NCI-H82 treated with DMSO at 0.1 percent for 48 hours (cell line): ENCODE measurements around the gene ARHGEF7.

ENCODE experiments used
- DNase-seq: peaks from one replicate; lab custom pipeline; 2025; ENCODE audit not compliant: unreplicated experiment; lab: John Stamatoyannopoulos, UW

Gene ARHGEF7

DNA sequence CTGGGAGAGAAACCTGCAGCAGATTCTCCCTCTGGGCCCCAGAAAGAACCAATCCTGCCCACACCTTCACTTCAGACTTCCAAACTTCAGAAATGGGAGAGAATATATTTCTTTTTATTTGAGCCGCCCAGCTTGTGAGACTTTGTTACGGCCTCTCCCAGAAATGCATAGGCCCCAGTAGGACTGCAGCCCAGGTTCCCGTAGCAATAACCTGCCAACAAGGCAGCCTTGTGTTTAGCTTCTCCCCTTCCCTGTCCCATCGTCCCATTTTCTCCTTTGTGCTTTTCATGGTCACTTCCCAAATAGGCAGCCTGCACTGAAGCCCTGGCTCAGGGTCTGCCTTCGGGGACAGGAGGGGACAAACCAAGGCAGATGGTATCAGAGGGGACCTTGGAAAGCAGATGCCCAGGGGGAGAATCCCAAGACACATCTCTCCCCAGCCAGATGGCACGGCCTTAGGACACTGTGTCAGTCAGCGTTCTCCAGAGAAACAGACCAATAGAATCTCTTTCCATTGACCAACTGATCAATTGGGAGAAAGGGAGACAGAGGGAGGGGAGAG lies 3.7 kb upstream of the ARHGEF7 start:
- DNase-seq, result no peak

DNA sequence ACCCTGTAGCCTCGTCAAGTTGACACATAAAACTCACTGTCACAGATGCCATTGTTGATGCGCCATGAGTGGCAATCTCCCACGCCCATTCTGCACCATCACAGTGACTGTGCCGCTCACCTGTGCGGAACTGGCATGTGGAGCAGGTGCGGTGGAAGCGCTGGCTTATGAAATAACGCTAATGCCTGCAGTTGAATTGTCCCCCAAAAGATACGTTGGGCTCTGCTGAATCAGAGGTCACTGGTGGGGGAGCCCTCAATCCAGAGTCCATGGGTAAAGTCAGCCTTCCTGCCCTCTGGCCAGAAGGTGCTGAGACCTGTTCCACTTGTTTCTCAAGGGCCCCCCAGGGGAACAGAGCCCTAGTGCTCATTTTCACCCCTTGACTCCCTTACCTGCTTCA lies 2.9 kb upstream of the ARHGEF7 start:
- no peak for DNase-seq

DNA sequence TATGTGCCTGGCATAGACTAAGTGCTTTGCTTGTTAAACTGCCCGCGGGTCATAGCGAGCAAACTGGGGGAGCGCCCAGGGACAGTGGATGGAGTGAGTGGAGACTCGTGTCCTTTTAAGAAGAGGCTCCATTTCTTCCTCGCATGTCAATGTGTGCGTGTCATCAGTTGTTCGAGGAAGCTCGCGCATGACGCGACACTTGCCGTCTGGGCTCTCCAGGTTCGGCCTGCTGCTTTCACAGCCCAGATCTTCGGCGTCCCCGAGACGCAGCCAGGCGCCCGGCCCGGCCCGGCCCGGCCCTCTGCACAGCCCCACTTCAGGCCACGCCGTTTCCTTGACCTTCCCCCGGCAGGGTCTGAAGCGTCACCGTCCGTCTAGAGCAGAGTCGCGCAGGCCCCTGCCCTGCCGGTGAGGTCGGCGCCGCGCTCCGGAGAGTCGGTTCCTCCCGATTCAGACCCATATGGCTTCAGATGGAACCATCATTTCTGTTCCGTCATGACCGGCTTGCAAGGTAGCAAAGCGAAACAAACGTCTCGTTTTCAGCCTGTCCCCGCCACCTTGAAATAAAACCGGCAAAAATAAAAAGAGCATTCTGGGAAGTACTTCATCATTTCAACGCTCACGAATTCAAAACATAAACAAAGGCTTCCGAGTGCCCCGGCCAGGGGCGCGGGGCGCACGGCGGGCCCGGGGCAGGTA lies 599 bp upstream of the ARHGEF7 start:
- no peak for DNase-seq

DNA sequence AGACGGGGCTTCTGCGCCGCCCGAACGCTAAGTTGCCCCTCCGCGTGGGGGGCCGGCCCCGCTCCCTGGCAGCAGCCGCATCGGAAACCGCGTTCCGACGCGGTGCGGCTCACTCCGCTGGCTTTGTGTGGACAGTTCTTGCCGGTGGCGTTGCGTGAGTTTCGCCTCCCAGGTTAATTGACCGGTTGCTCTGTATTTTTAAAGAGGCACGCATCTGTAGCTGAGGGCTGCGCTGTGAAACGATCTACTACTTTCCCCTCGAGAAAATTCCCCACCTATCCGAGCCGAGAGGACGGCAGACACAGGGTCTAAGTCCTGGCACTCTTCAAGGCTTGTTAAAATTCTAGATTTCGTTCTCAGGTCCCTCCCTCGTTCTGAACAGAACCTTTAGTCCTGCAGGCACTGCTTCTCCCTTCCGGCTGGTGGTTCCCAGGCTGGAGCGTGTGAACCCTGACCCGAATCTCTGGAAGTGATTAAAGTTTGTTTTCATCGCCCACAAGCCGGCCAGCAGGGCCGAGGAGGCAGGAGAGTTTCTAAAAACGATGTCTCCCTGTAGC lies 933 bp downstream of the ARHGEF7 start:
- no peak for DNase-seq

DNA sequence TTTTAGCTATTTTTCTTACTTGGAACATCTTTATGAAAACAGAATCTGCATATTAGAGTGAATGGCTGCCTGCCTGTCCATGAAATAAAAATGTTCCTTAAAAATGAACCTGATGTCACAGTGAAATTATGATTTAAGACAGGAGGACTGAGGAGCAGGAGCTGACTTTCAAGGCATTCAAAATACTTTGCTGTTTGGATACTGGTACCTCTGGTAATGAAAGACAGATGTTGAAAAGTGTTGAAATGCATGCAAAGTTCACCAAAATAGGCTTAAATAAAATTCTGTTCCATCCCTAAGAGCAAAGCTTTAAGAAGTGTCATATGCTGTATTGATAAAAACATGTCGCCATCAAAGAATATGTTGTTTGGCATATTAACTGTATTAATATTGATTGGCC lies 1.7 kb downstream of the ARHGEF7 start:
- DNase-seq, result no peak

DNA sequence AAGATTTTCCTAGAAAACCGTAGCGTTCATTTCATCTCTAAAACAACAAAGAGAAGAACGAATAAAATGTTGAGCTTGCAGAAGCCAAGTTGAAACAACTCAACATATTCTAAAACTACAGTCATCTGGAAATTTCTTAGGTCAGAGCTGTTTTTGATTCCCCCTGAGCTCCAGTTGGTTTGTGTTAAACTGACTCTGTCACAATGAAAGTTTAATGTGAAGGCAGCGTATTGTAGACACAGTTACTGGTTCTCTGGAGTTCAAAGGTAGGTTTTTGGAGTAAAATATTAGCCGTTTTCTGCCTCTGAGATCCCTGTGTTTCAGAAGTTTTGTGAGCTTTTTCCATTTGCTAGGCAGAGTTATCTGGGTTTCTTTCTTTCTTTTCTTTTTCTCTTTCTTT lies 2.2 kb downstream of the ARHGEF7 start:
- no peak for DNase-seq

DNA sequence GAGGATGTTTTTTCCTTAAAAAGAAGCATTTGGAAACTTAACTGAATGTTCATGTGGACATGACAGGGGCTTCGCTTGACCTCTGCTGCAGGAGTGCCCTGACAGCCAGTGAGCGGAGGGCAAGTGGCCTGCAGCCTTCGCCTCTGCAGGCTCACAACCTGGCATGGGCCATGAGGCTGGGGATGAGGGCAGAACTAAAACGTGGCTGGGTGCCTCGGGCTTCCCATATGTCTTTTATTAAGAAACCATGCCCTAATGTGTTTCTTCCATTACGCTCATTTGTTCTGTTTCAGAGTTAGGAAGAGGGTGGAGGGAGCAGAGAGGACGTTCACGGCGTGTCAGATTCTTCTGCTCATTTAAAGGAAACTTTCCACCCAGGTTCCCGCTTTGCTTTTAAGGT lies 2.9 kb downstream of the ARHGEF7 start:
- DNase-seq, result no peak

DNA sequence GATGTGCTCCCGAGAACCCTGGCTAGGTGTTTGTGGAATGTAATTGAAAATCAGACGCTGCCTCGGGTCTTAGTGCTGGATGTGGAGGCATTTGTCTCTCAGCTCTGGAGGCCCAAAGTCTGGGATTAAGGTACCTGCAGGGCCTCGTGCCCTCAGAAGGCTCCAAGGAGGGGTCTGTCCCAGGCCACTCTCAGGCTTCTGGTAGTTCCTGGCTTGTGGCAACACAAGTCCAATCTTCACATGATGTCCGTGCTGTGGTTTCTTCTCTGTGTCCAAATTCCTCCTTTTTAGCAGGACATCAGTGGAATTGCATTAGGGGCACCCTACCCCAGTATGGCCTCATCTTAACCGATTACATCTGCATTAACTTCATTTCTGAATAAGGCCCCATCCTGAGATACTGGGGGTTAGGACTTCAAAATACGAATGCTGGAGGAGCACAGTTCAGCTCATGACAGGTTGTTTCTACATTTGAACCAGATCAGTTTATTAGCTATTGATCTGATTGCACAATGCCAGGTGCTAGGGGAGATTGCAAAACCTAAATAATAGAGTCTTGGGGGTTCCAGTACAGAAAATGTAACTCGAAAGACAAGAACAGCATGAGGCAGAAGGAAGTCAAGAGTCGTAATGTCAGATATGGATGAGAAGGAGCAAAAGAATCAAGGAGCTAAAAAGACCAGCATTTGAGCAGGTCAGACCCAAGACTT lies 3.9 kb downstream of the ARHGEF7 start:
- DNase-seq, result no peak

DNA sequence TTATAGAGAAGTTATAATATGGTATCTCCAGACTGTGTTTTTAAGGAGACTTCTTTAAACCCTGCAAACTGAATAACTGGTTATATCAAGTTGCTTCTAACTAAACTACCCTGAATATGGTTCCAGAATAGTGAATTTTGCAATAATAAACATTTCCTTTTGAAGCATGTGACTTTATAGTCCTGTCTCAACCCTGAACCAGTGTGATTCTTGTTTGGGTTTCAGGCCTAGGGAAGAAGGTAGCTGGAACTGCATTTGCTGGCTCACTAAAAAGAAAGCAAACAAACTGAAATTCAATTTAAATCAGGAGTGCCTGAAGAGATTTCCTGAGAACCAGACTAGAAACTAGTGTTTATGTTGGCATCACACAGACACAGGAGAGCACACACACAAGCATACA lies 4.9 kb downstream of the ARHGEF7 start:
- DNase-seq, result no peak

DNA sequence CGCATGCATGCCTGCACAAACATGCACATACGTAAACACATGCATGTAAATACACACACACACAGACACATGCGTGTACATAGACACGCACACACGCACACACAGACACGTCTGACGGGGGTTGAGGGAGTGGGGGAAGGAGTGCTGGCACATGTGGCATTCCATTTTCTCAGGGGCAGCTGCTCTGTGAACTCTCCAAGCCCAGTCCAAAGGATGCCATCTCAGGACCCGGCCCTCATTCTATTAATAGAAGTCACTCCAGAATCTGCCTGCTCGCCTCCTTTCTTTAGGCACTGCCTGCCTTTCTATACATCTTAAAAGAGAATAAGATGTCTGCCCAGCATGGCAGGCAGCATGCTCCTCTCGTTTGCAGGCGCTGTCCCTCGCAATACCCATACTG lies 5.3 kb downstream of the ARHGEF7 start:
- no peak for DNase-seq

DNA sequence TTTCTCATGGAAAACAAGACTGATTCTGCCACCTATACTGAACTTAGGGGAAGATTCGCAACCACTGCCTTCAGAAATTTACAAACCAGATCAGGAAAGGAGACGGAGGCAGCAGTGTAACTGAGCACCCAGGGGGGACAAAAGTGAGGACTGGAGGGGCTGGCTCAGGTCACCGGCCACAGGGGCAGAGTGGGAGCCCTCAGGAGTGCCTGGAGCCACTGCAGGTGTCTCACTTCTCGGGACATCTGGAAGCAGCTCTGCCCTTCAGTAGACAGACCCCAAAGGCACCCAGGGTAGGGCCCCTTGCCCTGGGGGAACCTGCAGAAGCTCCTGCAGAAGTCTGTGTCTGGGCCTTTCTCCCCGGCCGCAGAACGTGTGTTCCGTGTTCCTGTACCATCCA lies 5.8 kb downstream of the ARHGEF7 start:
- no peak for DNase-seq

DNA sequence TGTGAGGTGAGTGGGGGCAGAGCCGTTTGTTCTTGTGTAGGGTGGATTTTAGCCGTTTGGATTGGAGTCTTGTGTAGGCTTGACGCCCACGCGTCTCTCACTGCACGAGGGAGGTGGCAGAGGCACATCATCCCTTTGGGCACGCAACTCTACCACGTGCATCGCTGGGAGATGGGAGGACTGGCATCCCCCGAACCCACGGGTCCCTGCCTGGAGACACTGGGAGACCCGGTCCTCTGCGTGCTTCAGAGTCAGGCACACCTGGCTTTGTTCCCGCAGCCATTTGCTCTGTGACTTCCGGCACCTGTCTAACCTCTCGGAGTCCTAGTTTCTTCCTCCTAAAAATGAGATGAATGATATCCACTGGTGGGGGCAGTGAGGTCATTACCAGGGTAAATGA lies 6.4 kb downstream of the ARHGEF7 start:
- no peak for DNase-seq

DNA sequence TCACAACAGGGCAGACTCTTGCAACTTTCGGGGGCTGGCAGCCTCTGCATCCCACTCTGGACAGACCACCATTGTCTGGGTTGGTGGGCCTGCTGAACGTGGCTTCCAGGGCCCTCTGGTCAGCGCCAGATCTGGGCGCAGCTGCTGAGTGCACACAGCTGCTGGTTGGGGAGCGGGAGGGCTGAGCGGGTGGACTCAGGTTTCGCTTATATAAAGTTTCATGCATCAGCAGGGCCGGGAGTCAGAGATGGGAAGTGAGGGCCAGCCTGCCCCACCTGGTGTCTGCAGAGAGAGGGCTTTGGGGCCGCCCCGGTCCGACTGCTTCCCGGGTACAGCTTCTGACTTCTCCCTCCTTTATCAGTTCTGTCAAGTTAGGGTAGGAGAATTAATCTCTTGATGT lies 6.9 kb downstream of the ARHGEF7 start:
- DNase-seq, result no peak

DNA sequence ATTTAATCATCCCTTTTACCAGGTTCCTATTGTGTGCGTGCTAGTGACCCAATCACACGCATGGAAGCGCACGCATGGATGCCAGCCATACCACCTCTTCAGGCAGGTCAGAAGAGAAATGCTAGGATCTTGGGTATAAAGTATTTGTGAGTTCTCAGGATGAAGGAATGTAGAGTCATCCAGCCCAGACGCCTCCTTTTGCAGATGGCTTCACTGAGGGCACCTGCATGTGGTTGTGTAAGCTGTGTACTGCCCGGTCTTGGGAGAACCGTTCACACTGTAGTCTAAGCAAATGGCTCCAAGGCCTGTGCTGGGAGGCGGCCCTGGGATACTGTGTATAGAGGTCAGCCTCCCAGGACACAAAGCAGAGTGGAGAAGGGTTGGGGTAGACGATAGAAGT lies 7.5 kb downstream of the ARHGEF7 start:
- no peak for DNase-seq

DNA sequence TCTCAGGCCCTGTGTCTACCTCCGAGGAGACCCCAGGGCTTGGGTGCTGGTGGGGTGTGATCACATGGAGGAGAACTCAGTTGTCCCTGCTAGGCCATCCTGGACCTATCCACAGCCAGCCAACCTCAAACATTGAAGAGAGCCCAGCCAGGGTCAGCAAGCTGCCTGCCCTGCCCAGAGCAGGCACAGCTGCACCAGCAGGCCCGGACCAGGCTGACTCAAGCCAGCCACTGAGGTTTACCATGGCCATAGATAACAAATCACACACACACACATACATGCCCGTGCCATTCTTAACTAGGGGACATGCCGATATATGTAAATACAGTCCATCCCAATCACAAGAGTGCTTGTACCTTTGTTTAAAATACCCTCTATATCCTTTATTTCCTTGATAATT lies 8.1 kb downstream of the ARHGEF7 start:
- DNase-seq, result no peak

DNA sequence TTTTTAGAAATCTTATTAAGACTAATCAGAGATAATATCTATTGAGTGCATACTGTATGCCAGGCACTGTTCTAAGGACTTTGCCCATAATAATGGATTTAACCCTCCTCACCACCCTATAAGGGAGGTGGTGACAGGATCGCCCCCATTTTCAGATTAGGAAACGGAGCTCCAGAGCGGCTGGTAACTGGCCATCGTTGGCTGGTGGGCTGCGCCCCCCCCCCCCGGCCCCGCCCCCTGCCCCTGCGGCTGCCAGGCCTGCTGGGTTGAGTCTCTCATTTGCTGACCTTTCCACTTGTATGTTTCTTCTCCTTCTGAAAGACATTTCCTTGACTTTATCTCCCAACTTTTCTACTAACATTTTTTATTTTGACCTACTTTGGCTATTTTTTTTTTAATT lies 8.5 kb downstream of the ARHGEF7 start:
- no peak for DNase-seq

DNA sequence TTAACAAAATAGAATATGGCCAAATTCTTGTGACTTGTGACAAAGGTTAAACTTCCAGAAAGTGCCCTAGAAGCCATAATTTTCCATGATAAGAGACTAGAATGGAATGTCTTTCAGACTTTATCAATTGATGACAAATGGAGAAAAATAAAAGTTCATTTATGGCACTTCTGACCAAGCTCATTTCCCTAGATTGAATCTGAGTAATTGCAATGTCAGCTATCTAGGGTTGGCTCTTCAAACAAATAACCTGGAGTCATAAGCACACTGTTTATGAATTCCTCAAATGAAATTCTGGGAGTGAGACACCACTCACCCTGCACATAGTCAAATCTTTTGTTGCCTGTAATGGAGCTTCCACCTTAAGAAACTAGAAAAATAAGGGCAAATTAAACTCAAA lies 11.4 kb downstream of the ARHGEF7 start:
- DNase-seq, result no peak

DNA sequence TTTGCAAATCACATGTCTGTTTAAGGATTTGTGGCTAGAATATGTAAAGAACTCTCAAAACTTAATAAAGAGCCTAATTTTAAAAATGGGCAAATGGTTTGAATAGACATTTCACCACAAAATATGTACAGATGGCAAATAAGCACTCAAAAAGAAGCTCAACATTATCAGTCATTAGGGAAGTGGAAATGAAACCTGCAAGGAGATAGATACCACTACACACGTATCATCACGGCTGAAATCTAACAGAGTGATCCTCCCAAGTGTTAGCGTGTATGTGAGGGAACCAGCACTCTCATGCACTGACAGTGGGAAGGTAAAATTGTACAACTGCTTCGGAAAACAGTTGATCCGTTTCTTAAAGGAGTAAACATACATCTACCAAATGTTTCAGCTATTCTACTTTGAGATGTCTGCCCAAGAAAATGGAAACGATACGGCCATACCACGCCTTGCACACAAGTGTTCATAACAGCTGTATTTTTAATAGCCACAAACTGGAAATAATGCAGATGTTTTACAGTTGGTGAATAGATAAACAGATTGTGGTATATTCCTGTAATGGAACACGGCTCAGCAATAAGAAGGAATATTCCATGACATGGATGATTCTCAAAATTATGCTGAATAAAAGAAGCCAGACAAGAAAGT lies 14.5 kb downstream of the ARHGEF7 start:
- DNase-seq, result no peak

DNA sequence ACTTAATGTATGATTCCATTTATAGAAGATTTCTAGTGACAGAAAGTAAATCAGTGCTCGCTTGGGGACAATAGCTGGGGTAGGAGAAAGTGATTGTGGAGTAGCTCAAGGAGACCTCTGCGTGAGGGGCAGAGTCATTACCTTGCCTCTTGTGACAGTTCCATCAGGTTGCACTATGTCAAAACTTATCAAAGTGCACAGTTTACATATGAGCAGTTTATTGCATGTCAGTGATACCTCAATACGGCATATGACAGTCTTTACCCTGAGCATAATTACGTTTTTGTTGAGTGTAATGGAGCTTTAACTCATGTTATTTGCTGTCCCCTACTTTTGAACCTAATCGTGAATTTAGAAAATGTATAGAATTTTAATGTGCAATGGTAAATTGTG lies 15.0 kb downstream of the ARHGEF7 start:
- DNase-seq, result no peak

DNA sequence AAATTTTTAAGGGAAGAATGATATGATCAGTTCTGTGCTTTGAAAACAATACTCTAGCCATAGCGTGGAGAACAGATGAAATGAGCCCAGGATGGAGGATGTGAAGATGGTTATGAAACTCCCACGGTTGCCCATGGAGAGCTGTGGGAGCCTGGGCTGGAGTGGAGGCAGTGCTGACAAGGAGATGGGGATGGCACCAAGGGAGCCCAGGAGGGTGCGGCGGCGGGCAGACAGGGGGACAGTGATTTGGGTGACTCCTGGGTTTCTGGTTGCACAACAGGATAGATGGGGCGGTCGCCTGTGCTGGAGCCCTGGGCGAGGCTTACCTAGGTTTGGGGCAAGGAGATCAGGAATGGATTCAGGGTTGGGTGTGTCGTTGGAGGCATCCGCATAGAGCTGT lies 15.9 kb downstream of the ARHGEF7 start:
- no peak for DNase-seq

DNA sequence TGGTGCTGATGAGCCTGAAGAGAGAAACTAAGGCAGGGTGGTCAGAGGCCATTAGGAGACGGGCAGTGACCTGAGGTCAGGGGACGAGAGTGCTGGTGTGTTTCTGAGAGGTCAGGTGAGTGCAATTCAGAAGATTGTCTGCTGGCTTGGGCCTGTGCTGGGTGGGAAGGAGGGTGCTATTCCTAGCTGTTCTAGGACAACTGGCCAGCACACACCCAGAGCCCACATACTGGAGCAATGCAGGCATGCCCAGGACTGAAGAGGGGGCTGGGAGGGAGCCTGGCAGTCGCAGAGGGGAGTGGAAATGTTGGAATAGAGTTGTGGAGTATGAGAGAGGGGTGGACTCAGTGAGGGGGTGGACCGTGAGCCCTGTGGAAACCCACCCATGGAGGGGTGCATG lies 16.5 kb downstream of the ARHGEF7 start:
- no peak for DNase-seq

DNA sequence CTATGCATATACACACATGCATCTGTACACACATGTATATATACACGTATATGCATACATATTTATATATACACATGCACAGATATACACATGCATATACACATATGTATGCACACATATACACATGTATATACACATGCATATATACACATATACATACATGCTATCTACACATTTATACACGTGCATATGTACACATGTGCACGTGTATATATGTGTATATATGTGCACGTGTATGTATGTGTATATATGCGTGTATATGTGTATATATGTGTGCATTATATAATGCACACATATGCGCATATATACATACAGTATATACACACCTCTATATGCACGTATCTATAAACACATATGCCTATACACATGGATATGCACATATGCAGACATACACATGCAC lies 17.8 kb downstream of the ARHGEF7 start:
- DNase-seq, result no peak
